Osteocyte (in vitro differentiated cells): Measurements from ENCODE around the gene DNTTIP2. TPM values are rescaled to one million over a fixed set of nuclear protein-coding genes. Genes with fewer than 3 reads are reported as not detected.

Source experiments
- DNase-seq: peaks from one replicate; pipeline ENCODE4 v3.0.0; 2021; ENCODE audit warnings: mixed read lengths; ENCODE audit not compliant: unreplicated experiment; ENCODE audit errors: extremely low spot score
- H3K27ac Mint-ChIP-seq: one replicate; pipeline ENCODE4 v1.8.0; 2021; ENCODE audit warnings: mild to moderate bottlenecking, mixed read lengths; ENCODE audit not compliant: unreplicated experiment
- H3K27me3 Mint-ChIP-seq: one replicate; pipeline ENCODE4 v1.8.0; 2021; ENCODE audit warnings: mixed read lengths; ENCODE audit not compliant: unreplicated experiment
- H3K36me3 Mint-ChIP-seq: one replicate; pipeline ENCODE4 v1.8.0; 2021; ENCODE audit warnings: mixed read lengths; ENCODE audit not compliant: unreplicated experiment
- H3K4me1 Mint-ChIP-seq: one replicate; pipeline ENCODE4 v1.8.0; 2021; ENCODE audit warnings: mixed read lengths; ENCODE audit not compliant: unreplicated experiment
- H3K4me3 Mint-ChIP-seq: one replicate; pipeline ENCODE4 v1.8.0; 2021; ENCODE audit warnings: mild to moderate bottlenecking, moderate library complexity, mixed read lengths; ENCODE audit not compliant: unreplicated experiment
- H3K9me3 Mint-ChIP-seq: one replicate; pipeline ENCODE4 v1.8.0; 2021; ENCODE audit warnings: mixed read lengths; ENCODE audit not compliant: unreplicated experiment
- total RNA-seq: library from RNA; stranded (reverse); gene quantifications from 2 replicates; pipeline ENCODE4 v1.2.1, GENCODE V29; 2021
- TF ChIP-seq, protein P1 (sequence below): fragments of 200-600 bp; sonication (generic); IDR thresholded peaks from 2 replicates; pipeline ENCODE4 v1.5.0; 2021; ENCODE audit warnings: antibody characterized with exemption, mild to moderate bottlenecking, moderate library complexity

Gene DNTTIP2
- total RNA-seq, 1 donor from 2014 or later: 48.0 TPM

DNA sequence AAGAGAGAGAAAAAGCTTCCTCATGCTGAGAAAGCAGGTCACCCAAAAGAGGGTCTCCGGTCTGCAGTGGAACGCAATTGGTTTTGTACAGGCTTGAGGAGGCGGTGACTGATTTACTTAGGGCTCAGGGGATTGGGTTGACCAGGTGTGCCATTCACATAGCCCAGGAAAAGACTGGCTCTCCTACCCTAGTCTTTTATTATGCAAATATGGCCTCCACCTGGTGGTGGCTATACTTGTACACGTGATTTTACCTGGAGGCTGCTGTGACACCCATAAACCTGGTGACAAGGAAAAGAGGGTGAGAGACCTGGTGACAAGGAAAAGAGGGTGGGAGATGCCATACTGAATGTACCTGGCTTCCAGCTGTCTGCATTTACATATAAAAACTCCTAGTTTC lies 49.9 kb downstream of the DNTTIP2 start:
- Mint-ChIP-seq H3K27me3 (no peaks in the 10 kb centered on the region), H3K36me3 (peaks cover 5% of the 10 kb centered on the region), H3K27ac (no peak overlapping the region), H3K4me3 (no peak overlapping the region), H3K4me1 (peaks cover 27% of the 10 kb centered on the region), H3K9me3 (peaks cover 23% of the 10 kb centered on the region)
- no peak for DNase-seq
- TF ChIP-seq, protein P1, sequence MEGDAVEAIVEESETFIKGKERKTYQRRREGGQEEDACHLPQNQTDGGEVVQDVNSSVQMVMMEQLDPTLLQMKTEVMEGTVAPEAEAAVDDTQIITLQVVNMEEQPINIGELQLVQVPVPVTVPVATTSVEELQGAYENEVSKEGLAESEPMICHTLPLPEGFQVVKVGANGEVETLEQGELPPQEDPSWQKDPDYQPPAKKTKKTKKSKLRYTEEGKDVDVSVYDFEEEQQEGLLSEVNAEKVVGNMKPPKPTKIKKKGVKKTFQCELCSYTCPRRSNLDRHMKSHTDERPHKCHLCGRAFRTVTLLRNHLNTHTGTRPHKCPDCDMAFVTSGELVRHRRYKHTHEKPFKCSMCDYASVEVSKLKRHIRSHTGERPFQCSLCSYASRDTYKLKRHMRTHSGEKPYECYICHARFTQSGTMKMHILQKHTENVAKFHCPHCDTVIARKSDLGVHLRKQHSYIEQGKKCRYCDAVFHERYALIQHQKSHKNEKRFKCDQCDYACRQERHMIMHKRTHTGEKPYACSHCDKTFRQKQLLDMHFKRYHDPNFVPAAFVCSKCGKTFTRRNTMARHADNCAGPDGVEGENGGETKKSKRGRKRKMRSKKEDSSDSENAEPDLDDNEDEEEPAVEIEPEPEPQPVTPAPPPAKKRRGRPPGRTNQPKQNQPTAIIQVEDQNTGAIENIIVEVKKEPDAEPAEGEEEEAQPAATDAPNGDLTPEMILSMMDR: no peak

DNA sequence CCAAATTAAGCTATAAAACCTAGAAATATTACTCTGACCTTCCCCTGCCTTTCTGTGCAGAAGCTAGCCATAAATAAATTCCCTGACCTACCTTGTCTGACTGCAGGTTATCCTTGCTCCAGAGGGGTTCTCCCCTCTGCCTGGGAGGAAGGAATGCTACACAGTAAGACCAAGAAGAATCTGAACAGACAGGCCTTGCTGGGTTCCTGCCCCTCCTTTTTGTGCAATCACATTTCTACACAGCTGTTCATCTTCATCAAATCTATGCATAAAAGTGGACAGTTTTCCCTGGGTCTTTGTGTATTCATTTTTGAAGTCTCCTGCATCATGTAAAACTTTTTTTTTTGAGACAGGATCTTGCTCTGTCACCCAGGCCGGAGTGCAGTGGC lies 50.6 kb downstream of the DNTTIP2 start:
- H3K4me1 Mint-ChIP-seq: peaks cover 27% of the 10 kb centered on the region
- DNase-seq: no peak
- TF ChIP-seq, protein P1: no peak
- peaks cover 4% of the 10 kb centered on the region for H3K36me3 Mint-ChIP-seq
- H3K27me3 Mint-ChIP-seq: no peaks in the 10 kb centered on the region
- H3K27ac Mint-ChIP-seq: peak overlapping the region; percentile 42
- H3K4me3 Mint-ChIP-seq: no peak overlapping the region
- H3K9me3 Mint-ChIP-seq: peaks cover 20% of the 10 kb centered on the region

DNA sequence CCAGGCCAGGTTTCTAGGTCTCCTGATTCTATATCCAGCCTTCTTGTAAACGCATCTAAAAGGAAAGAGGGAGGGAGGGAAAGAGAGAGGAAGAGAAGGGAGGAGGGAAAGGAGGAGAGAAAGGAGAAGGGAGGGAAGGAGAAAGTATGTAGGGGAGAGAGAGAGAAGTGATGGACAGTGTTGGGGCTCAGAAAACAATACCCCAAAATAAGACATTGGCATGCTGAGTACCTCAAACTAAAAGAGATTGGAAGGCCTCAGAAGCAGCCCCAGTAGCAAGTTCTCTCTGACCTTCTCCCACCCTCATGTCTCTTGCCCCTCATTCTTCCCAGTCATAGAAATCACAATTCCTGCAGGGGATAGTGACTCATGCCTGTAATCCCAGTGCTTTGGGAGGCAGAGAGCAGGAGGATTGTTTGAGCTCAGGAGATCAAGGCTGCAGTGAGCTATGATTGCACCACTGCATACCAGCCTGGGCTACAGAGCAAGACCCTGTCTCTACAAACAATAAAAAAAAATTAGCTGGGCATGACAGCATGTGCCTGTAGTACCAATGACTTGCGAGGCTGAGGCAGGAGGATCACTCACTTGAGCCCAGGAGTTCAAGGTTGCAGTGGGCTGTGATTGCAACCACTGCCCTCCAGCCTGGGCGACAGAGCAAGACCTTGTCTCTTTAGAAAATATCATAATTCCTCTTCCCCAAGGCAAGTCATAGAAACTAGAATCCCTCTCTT lies 51.2 kb downstream of the DNTTIP2 start:
- H3K27ac Mint-ChIP-seq: peak overlapping the region; percentile 42

DNA sequence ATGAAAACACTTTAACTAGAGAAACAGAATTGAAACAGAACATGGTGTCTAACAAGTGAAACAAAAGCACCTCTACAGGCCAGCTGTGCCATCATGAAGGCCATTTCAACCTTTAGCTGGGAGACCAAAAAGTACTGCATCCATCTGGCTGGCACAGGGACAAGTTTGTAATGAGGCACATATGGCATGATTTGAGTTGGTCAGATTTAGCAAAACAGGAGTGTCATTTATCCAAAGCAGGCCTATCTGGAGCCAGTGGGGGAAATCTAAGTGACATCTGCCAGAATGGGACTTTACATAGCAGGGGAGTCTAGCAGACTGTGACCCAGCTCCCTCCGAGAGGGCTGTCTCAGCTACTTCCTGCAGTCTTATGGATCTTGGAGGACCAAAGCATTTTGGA lies 51.9 kb downstream of the DNTTIP2 start:
- Mint-ChIP-seq H3K36me3 (no peaks in the 10 kb centered on the region), H3K27me3 (no peaks in the 10 kb centered on the region), H3K4me3 (no peak overlapping the region), H3K4me1 (peaks cover 27% of the 10 kb centered on the region), H3K27ac (no peak overlapping the region), H3K9me3 (peaks cover 14% of the 10 kb centered on the region)
- no peak for DNase-seq
- TF ChIP-seq, protein P1: no peak

More for the DNA sequence above, 51.2 kb downstream of the DNTTIP2 start:
- Mint-ChIP-seq H3K9me3 (peaks cover 17% of the 10 kb centered on the region), H3K4me3 (no peak overlapping the region), H3K36me3 (peaks cover under 1% of the 10 kb centered on the region), H3K27me3 (no peaks in the 10 kb centered on the region), H3K4me1 (peaks cover 27% of the 10 kb centered on the region)
- TF ChIP-seq, protein P1: no peak
- DNase-seq: no peak

DNA sequence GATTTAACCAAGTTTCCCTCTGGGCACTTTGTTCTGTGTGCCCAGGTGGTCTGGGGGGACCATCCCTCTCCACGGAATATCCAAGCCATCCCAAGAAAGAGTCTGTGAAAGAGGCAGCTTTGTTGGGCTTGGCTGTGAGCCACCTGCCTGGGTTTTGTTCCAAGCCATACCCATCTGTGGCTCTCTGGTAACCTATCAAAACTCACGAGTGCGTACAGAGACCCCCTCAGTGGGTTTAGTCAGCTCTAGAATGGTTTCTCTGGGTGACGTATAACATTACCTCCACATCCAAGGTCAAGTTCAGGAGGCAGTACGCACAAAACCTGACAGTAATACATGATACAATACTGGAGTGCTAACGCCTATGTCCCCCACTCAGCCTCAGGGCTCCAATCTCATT lies 54.2 kb downstream of the DNTTIP2 start:
- H3K4me3 Mint-ChIP-seq: no peak overlapping the region
- H3K27ac Mint-ChIP-seq: no peak overlapping the region
- no peaks in the 10 kb centered on the region for H3K27me3 Mint-ChIP-seq
- H3K9me3 Mint-ChIP-seq: no peaks in the 10 kb centered on the region
- no peaks in the 10 kb centered on the region for H3K36me3 Mint-ChIP-seq
- no peak for DNase-seq
- TF ChIP-seq, protein P1: no peak
- H3K4me1 Mint-ChIP-seq: peaks cover 27% of the 10 kb centered on the region
